Limb (tissue), 2 donors: ENCODE results near the gene EFNB2.

ENCODE experiments used
- DNase-seq, 2 donors: peaks; one replicate each; pipeline ENCODE4 v3.0.0-alpha.2; 2016; ENCODE audit errors: extremely low spot score in 2 of 2

EFNB2 gene

GRCh38 chr13:106455777-106456176 is 79.7 kb downstream of the EFNB2 start:
- no peak for DNase-seq

DNA sequence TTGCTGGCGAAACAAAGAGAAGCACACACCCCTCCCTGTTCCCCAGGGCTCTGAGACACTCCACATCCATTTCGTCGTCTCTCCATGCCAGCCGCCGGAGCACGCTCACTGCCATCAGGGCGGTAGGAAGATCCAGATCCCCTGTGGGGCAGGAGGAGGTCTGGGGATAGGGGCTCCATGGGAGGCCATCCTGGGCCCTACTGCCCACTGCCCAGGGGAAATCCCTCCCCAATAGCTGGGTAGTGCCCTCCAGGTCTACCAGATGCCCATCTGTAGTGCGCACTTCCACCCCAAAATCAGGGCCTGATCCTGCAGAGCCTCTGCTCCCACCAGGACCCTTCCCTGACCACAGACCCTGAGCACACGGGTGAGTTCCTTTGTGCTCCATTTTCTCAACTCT is 80.3 kb downstream of the EFNB2 start:
- DNase-seq, result no peak

DNA sequence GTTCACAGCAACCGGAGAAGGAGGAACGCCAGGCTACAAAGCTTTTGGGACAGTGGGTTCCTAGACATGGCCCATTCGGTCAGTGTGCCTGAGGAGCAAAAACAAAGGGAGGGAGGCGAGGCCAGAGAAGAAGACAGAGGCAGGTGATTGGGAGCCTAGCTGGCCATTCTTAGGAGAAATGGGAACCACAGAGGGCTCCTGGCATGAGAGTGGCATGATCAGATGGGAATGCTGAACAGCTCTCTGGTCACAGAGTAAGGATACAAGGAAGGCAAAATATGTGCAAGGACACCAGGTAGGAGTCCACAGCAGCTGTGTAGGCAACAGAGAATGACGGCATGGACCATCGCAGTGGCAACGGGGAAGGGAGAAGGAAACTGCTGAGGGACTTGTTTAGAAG is 82.4 kb downstream of the EFNB2 start:
- DNase-seq, result no peak

DNA sequence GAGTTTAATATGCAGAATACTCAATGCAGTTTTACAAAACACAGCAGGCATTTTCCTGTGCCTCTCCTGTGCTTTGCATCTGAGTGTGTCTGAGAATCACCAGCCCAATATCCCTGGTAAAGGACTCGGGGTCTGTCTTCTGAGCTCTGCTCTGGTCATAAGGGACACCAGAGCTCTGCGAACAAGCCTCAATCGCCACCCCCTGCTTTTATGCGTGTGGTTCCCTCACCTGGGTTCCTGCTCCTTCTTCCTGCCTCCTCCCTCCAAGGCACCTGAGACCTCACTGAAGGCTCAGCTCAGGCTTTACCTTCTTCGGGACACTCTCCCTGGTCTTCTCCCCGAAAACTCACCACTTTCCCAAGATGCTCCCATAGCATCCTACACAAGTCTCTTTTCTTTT is 84.5 kb downstream of the EFNB2 start:
- no peak for DNase-seq

DNA sequence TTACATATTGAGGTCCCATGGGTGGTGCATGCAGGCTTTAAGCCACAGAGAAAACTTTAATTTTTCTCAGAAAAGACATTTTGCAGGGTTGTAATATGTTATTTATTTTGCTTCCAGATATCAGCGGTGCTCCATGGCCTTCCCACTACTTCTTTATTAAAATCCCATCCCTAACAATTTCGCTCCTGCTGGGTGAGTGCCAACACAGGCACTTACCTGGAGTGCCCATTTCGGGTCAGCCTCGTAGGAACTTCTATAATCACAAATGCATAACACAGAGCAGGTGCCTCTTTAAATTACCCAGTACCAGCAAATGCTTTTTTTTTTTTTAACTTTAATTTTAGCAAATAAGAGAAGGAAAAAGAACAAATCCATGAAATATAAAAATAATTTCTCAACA is 86.4 kb downstream of the EFNB2 start:
- no peak for DNase-seq

DNA sequence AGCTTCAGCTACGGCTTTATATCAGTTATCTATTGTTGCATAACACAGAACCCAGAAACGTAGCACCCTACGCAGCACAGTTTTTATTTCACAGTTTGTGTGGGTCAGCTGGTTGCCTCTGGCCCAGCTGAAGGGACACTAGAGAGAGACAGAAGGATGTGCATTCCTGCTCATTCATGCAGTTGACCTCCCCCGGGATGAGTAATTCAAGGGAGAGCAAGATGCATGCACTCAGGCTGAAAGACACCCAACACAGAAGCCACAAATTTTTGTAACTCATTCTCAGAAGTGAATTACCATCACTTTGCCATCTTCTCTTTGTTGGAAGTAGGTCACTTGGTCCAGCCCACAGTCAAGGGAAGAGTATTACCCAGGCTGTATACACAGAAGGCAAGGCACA is 89.5 kb downstream of the EFNB2 start:
- no peak for DNase-seq

GRCh38 chr13:106443607-106444322 is 91.7 kb downstream of the EFNB2 start:
- no peak for DNase-seq

GRCh38 chr13:106440866-106441265 is 94.6 kb downstream of the EFNB2 start:
- DNase-seq, result no peak
